HEK293 (cell line): ENCODE data around the gene TOMM40.

Experiments used
- HOXC10 ChIP-seq: sonication (generic); formaldehyde crosslinking; IDR thresholded peaks from 2 replicates; pipeline ENCODE4 v1.8.1; 2023; ENCODE audit warnings: mild to moderate bottlenecking, missing genetic modification reagents
- SALL2 ChIP-seq: fragments of 450-650 bp; formaldehyde crosslinking; IDR thresholded peaks from 2 replicates; pipeline ENCODE4 v1.5.0; 2017; ENCODE audit warnings: missing biosample characterization, mild to moderate bottlenecking, missing genetic modification characterization, borderline replicate concordance
- SCRT2 ChIP-seq: fragments of 450-650 bp; formaldehyde crosslinking; IDR thresholded peaks from 2 replicates; pipeline ENCODE4 v1.5.1; 2016; ENCODE audit warnings: missing biosample characterization, missing genetic modification characterization
- WT1 ChIP-seq: fragments of 450-650 bp; formaldehyde crosslinking; IDR thresholded peaks from 2 replicates; pipeline ENCODE4 v1.5.1; 2016; ENCODE audit warnings: missing biosample characterization, missing genetic modification characterization
- YY2 ChIP-seq: fragments of 450-650 bp; formaldehyde crosslinking; IDR thresholded peaks from 2 replicates; pipeline ENCODE4 v1.5.1; 2016; ENCODE audit warnings: missing biosample characterization, missing genetic modification characterization
- ZBTB1 ChIP-seq: fragments of 450-650 bp; formaldehyde crosslinking; IDR thresholded peaks from 2 replicates; pipeline ENCODE4 v1.5.1; 2016; ENCODE audit warnings: missing biosample characterization, missing genetic modification characterization
- ZBTB8A ChIP-seq: fragments of 450-650 bp; formaldehyde crosslinking; IDR thresholded peaks from 2 replicates; pipeline ENCODE4 v1.5.1; 2016; ENCODE audit warnings: missing biosample characterization, missing genetic modification characterization
- ZEB2 ChIP-seq: fragments of 450-650 bp; formaldehyde crosslinking; IDR thresholded peaks from 2 replicates; pipeline ENCODE4 v1.5.1; 2016; ENCODE audit warnings: missing biosample characterization, missing genetic modification characterization
- ZIC2 ChIP-seq: fragments of 450-650 bp; formaldehyde crosslinking; IDR thresholded peaks from 2 replicates; pipeline ENCODE4 v1.5.1; 2016; ENCODE audit warnings: missing biosample characterization, missing genetic modification characterization
- ZNF146 ChIP-seq: fragments of 450-650 bp; formaldehyde crosslinking; IDR thresholded peaks from 2 replicates; pipeline ENCODE4 v1.5.1; 2016; ENCODE audit warnings: missing biosample characterization, missing genetic modification characterization
- ZNF16 ChIP-seq: fragments of 450-650 bp; formaldehyde crosslinking; IDR thresholded peaks from 2 replicates; pipeline ENCODE4 v1.5.1; 2016; ENCODE audit warnings: low read depth, missing biosample characterization, missing genetic modification characterization
- ZNF23 ChIP-seq: fragments of 450-650 bp; formaldehyde crosslinking; IDR thresholded peaks from 2 replicates; pipeline ENCODE4 v1.5.1; 2016; ENCODE audit warnings: missing biosample characterization, missing genetic modification characterization, borderline replicate concordance
- ZNF248 ChIP-seq: fragments of 450-650 bp; formaldehyde crosslinking; IDR thresholded peaks from 2 replicates; pipeline ENCODE4 v1.5.1; 2017; ENCODE audit warnings: missing biosample characterization, missing genetic modification characterization
- ZNF335 ChIP-seq: fragments of 450-650 bp; formaldehyde crosslinking; conservative IDR thresholded peaks from 2 replicates; pipeline ENCODE4 v1.5.1; 2016; ENCODE audit warnings: missing biosample characterization, missing genetic modification characterization
- ZNF426 ChIP-seq: fragments of 450-650 bp; formaldehyde crosslinking; IDR thresholded peaks from 2 replicates; pipeline ENCODE4 v1.5.1; 2017; ENCODE audit warnings: missing biosample characterization, missing genetic modification characterization, mild to moderate bottlenecking, inconsistent platforms, moderate library complexity
- ZNF521 ChIP-seq: fragments of 450-650 bp; formaldehyde crosslinking; IDR thresholded peaks from 2 replicates; pipeline ENCODE4 v1.5.1; 2017; ENCODE audit warnings: missing biosample characterization, mild to moderate bottlenecking, missing genetic modification characterization
- ZNF571 ChIP-seq: fragments of 450-650 bp; formaldehyde crosslinking; IDR thresholded peaks from 2 replicates; pipeline ENCODE4 v1.5.0; 2017; ENCODE audit warnings: missing biosample characterization, missing genetic modification characterization
- ZNF777 ChIP-seq: fragments of 450-650 bp; formaldehyde crosslinking; IDR thresholded peaks from 2 replicates; pipeline ENCODE4 v1.5.1; 2017; ENCODE audit warnings: missing biosample characterization, missing genetic modification characterization, borderline replicate concordance
- TF ChIP-seq, protein P1 (sequence below): fragments of 450-650 bp; IDR thresholded peaks from 2 replicates; pipeline ENCODE4 v1.5.1; 2018; ENCODE audit warnings: missing biosample characterization, mild to moderate bottlenecking, missing genetic modification characterization
- TF ChIP-seq, protein P2 (sequence below): fragments of 450-650 bp; formaldehyde crosslinking; IDR thresholded peaks from 2 replicates; pipeline ENCODE4 v1.5.1; 2016; ENCODE audit warnings: missing biosample characterization, missing genetic modification characterization
- TF ChIP-seq, protein P3 (sequence below): fragments of 450-650 bp; formaldehyde crosslinking; IDR thresholded peaks from 2 replicates; pipeline ENCODE4 v1.5.1; 2016; ENCODE audit warnings: missing biosample characterization, missing genetic modification characterization
- TF ChIP-seq, protein P4 (sequence below): fragments of 450-650 bp; formaldehyde crosslinking; conservative IDR thresholded peaks from 2 replicates; pipeline ENCODE4 v1.5.1; 2016; ENCODE audit warnings: low read depth, missing biosample characterization, missing genetic modification characterization
- TF ChIP-seq, protein P5 (sequence below): fragments of 450-650 bp; formaldehyde crosslinking; IDR thresholded peaks from 2 replicates; pipeline ENCODE4 v1.5.1; 2016; ENCODE audit warnings: missing biosample characterization, missing genetic modification characterization
- TF ChIP-seq, protein P6 (sequence below): fragments of 450-650 bp; IDR thresholded peaks from 2 replicates; pipeline ENCODE4 v1.5.1; 2018; ENCODE audit warnings: missing biosample characterization, missing genetic modification characterization

TOMM40 gene

DNA sequence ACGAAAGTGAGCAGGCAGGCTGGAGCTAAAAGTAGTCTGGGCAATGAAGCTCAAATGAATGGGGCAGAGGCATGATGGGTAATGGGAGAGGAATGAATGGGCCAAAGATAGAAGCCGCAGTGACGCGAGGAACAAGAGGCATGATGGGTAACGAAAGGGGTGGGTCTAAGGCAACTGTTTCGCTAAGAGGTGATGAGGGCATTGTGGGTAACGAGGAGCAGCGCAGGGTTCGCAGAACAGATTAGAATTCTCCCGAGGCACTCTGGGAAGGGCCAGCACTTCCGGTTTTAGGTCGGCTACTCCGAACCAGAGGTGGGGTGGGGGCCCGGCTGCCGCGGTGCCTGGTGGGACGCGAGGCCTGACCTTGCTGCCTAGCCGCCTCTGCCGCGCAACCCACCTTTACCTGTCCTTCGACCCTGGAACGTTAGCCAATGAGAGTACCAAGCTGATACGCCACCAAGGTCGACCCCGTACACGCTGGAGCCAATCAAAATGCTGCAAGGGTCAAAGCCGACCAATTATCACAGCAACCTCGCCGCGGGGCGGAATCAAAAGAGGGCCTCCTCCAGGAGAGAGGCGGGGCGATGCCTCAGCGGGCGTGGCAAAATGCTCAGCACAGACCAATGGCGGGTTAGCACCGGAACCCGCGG lies 563 bp upstream of the TOMM40 start (continued):
- TF ChIP-seq ZNF248 = no peak
- TF ChIP-seq ZNF146 (tag by site-specific recombination) = no peak
- TF ChIP-seq HOXC10 = no peak
- TF ChIP-seq YY2 (tag by site-specific recombination) = peak; percentile 80
- TF ChIP-seq, protein P1, sequence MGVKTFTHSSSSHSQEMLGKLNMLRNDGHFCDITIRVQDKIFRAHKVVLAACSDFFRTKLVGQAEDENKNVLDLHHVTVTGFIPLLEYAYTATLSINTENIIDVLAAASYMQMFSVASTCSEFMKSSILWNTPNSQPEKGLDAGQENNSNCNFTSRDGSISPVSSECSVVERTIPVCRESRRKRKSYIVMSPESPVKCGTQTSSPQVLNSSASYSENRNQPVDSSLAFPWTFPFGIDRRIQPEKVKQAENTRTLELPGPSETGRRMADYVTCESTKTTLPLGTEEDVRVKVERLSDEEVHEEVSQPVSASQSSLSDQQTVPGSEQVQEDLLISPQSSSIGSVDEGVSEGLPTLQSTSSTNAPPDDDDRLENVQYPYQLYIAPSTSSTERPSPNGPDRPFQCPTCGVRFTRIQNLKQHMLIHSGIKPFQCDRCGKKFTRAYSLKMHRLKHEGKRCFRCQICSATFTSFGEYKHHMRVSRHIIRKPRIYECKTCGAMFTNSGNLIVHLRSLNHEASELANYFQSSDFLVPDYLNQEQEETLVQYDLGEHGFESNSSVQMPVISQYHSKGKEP (tag by site-specific recombination) = no peak
- TF ChIP-seq, protein P2, sequence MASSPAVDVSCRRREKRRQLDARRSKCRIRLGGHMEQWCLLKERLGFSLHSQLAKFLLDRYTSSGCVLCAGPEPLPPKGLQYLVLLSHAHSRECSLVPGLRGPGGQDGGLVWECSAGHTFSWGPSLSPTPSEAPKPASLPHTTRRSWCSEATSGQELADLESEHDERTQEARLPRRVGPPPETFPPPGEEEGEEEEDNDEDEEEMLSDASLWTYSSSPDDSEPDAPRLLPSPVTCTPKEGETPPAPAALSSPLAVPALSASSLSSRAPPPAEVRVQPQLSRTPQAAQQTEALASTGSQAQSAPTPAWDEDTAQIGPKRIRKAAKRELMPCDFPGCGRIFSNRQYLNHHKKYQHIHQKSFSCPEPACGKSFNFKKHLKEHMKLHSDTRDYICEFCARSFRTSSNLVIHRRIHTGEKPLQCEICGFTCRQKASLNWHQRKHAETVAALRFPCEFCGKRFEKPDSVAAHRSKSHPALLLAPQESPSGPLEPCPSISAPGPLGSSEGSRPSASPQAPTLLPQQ (tag by site-specific recombination) = peak; percentile 85; the same call in 1 of the 2 replicates
- TF ChIP-seq ZBTB1 = no peak
- no peak for TF ChIP-seq WT1 (tag by site-specific recombination)
- TF ChIP-seq ZNF335 = peak; percentile 96
- TF ChIP-seq, protein P3, sequence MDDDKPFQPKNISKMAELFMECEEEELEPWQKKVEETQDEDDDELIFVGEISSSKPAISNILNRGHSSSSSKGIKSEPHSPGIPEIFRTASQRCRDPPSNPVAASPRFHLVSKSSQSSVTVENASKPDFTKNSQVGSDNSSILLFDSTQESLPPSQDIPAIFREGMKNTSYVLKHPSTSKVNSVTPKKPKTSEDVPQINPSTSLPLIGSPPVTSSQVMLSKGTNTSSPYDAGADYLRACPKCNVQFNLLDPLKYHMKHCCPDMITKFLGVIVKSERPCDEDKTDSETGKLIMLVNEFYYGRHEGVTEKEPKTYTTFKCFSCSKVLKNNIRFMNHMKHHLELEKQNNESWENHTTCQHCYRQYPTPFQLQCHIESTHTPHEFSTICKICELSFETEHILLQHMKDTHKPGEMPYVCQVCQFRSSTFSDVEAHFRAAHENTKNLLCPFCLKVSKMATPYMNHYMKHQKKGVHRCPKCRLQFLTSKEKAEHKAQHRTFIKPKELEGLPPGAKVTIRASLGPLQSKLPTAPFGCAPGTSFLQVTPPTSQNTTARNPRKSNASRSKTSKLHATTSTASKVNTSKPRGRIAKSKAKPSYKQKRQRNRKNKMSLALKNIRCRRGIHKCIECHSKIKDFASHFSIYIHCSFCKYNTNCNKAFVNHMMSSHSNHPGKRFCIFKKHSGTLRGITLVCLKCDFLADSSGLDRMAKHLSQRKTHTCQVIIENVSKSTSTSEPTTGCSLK = no peak
- TF ChIP-seq ZNF16 = no peak
- no peak for TF ChIP-seq ZNF426
- no peak for TF ChIP-seq ZNF521 (tag by site-specific recombination)
- TF ChIP-seq, protein P4, sequence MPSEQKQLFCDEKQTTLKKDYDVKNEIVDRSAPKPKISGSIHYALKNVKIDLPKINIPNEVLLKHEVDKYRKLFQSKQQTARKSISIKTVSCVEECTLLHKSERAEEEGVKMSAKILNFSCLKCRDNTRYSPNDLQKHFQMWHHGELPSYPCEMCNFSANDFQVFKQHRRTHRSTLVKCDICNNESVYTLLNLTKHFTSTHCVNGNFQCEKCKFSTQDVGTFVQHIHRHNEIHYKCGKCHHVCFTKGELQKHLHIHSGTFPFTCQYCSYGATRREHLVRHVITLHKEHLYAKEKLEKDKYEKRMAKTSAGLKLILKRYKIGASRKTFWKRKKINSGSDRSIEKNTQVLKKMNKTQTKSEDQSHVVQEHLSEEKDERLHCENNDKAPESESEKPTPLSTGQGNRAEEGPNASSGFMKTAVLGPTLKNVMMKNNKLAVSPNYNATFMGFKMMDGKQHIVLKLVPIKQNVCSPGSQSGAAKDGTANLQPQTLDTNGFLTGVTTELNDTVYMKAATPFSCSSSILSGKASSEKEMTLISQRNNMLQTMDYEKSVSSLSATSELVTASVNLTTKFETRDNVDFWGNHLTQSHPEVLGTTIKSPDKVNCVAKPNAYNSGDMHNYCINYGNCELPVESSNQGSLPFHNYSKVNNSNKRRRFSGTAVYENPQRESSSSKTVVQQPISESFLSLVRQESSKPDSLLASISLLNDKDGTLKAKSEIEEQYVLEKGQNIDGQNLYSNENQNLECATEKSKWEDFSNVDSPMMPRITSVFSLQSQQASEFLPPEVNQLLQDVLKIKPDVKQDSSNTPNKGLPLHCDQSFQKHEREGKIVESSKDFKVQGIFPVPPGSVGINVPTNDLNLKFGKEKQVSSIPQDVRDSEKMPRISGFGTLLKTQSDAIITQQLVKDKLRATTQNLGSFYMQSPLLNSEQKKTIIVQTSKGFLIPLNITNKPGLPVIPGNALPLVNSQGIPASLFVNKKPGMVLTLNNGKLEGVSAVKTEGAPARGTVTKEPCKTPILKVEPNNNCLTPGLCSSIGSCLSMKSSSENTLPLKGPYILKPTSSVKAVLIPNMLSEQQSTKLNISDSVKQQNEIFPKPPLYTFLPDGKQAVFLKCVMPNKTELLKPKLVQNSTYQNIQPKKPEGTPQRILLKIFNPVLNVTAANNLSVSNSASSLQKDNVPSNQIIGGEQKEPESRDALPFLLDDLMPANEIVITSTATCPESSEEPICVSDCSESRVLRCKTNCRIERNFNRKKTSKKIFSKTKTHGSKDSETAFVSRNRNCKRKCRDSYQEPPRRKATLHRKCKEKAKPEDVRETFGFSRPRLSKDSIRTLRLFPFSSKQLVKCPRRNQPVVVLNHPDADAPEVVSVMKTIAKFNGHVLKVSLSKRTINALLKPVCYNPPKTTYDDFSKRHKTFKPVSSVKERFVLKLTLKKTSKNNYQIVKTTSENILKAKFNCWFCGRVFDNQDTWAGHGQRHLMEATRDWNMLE (tag by site-specific recombination) = peak; percentile 92
- no peak for TF ChIP-seq ZNF571 (tag by site-specific recombination)
- no peak for TF ChIP-seq ZNF777 (tag by site-specific recombination)
- peak; percentile 4; the same call in 1 of the 2 replicates for TF ChIP-seq ZBTB8A (tag by site-specific recombination)
- no peak for TF ChIP-seq SALL2 (tag by site-specific recombination)
- peak; percentile 83; the same call in 1 of the 2 replicates for TF ChIP-seq ZEB2 (tag by site-specific recombination)
- peak; percentile 49 for TF ChIP-seq ZIC2 (tag by site-specific recombination)
- no peak for TF ChIP-seq ZNF23
- TF ChIP-seq, protein P5, sequence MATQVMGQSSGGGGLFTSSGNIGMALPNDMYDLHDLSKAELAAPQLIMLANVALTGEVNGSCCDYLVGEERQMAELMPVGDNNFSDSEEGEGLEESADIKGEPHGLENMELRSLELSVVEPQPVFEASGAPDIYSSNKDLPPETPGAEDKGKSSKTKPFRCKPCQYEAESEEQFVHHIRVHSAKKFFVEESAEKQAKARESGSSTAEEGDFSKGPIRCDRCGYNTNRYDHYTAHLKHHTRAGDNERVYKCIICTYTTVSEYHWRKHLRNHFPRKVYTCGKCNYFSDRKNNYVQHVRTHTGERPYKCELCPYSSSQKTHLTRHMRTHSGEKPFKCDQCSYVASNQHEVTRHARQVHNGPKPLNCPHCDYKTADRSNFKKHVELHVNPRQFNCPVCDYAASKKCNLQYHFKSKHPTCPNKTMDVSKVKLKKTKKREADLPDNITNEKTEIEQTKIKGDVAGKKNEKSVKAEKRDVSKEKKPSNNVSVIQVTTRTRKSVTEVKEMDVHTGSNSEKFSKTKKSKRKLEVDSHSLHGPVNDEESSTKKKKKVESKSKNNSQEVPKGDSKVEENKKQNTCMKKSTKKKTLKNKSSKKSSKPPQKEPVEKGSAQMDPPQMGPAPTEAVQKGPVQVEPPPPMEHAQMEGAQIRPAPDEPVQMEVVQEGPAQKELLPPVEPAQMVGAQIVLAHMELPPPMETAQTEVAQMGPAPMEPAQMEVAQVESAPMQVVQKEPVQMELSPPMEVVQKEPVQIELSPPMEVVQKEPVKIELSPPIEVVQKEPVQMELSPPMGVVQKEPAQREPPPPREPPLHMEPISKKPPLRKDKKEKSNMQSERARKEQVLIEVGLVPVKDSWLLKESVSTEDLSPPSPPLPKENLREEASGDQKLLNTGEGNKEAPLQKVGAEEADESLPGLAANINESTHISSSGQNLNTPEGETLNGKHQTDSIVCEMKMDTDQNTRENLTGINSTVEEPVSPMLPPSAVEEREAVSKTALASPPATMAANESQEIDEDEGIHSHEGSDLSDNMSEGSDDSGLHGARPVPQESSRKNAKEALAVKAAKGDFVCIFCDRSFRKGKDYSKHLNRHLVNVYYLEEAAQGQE (tag by site-specific recombination) = no peak
- TF ChIP-seq SCRT2 (tag by site-specific recombination) = no peak
- TF ChIP-seq, protein P6, sequence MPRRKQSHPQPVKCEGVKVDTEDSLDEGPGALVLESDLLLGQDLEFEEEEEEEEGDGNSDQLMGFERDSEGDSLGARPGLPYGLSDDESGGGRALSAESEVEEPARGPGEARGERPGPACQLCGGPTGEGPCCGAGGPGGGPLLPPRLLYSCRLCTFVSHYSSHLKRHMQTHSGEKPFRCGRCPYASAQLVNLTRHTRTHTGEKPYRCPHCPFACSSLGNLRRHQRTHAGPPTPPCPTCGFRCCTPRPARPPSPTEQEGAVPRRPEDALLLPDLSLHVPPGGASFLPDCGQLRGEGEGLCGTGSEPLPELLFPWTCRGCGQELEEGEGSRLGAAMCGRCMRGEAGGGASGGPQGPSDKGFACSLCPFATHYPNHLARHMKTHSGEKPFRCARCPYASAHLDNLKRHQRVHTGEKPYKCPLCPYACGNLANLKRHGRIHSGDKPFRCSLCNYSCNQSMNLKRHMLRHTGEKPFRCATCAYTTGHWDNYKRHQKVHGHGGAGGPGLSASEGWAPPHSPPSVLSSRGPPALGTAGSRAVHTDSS (tag by site-specific recombination) = no peak
